Adipose tissue (tissue), 3 donors: ENCODE measurements around the gene MUL1. TPM values are rescaled to one million over a fixed set of nuclear protein-coding genes. Genes with fewer than 3 reads are reported as not detected.

Experiments used
- H3K27ac ChIP-seq: one replicate; pipeline ENCODE4 v1.5.1; 2013; ENCODE audit warnings: low read depth, low read length
- WGBS, 3 donors: extraction: QIAGEN DNeasy Blood & Tissue Kit; methylation state at CpG; one replicate each; pipeline ENCODE4 v1.1.7; 2013; 5-methylcytosine and 5-hydroxymethylcytosine counted together
- polyA plus RNA-seq, 3 donors: library from polyadenylated mRNA; stranded (reverse); fragments of 200-250 nt; gene quantifications; one replicate each; pipeline ENCODE4 v1.2.3, GENCODE V29; 2013
- donor health status: healthy with polysubstance abuse.
- donor health status: Bipolar disorder and iron deficiency.
- donor health status: healthy.

Gene MUL1
- polyA plus RNA-seq, 3 donors = 6.6 to 20.5 (median 20.2) TPM

DNA sequence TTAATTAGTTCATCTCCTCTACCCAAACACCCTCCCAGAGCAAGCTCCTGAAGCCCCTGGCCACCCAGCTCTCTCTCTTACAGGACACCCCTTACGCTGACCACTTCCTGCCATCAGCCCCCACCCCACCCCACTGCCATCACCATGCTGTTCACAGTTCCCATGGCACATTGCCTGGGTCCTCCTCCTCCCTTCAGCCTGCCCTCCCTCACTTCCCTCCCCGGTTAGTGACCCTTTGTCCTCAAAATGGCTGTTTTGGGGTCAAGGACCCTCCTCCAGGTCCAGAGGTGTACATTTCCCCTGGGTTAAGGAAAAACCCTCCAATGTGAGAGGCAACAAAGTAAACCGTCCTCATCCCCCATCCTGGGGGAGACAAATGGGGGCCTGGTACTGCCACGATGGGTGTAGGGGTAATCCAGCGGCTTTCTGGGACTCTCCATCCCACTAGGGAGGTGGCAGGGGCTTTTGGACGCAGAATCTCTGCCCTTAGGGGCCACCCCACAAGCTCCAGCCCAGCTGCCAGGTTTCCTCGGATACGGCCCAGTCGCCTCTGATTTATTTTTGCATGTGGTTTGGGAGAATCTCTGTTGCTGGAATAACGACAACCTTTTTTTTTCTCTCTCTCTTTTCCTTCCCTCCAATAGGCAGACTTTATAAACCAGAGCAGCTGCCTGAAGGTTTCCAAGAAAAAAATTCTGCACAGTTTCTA is 30.4 kb downstream of the MUL1 start:
- WGBS, 3 donors = 40 to 52% (median 43%) methylated on average over 10 of the region's 10 CpGs
- no peak overlapping the region for H3K27ac ChIP-seq

- 9 to 10% (median 10%) methylated on average over 32 to 33 of the region's 33 CpGs for WGBS, 3 donors
- no peak overlapping the region for H3K27ac ChIP-seq
Measured at GRCh38 chr1:20476265-20477038, 31.5 kb downstream of the MUL1 start.

- 61 to 63% (median 62%) methylated on average over 7 of the region's 7 CpGs for WGBS, 3 donors
- H3K27ac ChIP-seq = no peak overlapping the region
Measured at GRCh38 chr1:20474996-20475395, 33.0 kb downstream of the MUL1 start.

DNA sequence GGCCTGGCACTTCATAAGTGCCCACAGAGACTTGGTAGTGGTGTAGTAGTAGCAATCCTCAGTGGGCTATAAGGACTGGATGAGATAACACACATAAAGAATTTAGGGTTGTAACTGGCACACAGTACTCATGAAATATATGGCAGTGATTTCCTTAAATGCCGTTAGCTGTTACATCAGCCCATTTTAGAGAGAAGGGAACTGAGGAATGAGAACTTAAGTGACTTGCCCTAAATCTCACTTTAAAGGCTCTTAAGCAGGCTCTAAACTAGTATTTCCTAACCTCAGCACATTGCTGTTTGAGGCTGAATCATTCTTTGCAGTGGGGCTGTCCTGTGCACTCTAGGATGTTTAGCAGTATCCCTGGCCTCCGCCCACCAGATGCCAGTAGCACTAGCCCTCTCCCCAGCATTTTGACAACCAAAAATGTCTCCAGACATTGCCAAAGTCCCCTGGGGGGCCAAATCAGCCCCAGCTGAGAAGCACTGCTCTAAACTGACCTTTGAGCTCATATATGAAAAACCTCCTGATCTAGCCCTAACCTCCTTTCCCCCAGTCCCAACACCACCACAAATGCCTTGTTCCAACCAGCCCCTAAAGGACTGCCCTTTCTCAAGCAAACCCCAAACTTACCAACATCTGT is 33.5 kb downstream of the MUL1 start:
- 77 to 85% (median 82%) methylated on average over 2 of the region's 2 CpGs for WGBS, 3 donors
- no peak overlapping the region for H3K27ac ChIP-seq

DNA sequence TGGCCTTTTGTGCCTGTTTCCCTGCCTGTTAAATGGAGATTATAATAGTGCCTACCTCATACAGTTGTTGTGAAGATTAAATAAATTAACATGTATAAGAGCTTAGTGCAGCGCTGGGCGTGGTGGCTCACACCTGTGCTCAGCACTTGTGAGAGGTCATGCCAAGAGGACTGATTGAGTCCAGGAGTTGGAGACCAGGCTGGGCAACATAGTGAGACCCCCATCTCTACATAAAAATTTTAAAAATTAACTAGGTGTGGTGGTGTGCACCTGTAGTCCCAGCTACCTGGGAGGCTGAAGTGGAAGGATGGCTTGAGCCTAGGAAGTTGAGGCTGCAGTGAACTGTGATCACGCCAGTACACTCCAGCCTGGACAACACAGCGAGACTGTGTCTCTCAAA is 34.1 kb downstream of the MUL1 start:
- H3K27ac ChIP-seq = no peak overlapping the region
- WGBS, 3 donors = 87 to 90% (median 88%) methylated on average over 4 of the region's 4 CpGs

- no peak overlapping the region for H3K27ac ChIP-seq
- WGBS, 3 donors = 30 to 32% (median 30%) methylated on average over 28 of the region's 28 CpGs
Measured at GRCh38 chr1:20472860-20473711, 34.9 kb downstream of the MUL1 start.

DNA sequence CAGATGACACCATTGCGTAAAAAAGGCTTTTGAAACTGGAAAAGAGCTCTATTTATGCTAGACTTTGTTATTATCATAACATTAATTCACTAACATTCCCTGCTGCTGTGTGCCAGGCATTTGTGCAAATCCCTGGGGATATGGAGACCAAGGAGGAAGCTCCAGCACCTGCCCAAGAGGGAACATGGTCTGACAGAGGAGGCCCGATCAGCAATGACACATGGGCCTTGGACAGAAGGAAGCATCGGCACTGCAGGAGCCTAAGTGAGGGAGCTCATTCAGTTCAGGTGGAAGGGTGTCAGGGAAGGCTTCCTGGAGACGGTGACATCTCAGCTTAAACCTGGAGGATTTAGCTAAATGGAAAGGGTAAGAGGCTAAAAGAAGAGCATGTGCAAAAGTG is 35.8 kb downstream of the MUL1 start:
- WGBS, 3 donors = 90 to 95% (median 94%) methylated on average over 4 of the region's 4 CpGs
- no peak overlapping the region for H3K27ac ChIP-seq

DNA sequence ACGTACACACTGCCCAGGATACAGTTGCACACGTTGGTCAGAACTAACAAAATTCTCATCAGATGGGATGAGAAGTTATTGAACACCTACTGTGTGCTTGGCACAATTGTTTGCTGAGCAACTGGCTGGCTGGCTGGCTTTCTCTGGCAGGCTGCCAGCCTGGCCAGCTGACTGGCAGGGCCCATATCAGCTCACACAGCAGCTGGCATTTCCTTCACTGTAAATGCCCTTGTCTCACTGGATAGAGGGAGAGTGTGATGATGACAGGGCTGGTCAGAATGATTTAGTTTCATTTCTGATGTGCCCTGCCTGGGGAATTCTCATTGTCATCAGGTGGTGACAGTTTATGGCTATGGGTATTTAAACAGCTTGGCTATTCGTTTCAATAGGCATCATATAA is 37.8 kb downstream of the MUL1 start:
- 50 to 63% (median 52%) methylated on average over 3 of the region's 3 CpGs for WGBS, 3 donors
- H3K27ac ChIP-seq = no peak overlapping the region

DNA sequence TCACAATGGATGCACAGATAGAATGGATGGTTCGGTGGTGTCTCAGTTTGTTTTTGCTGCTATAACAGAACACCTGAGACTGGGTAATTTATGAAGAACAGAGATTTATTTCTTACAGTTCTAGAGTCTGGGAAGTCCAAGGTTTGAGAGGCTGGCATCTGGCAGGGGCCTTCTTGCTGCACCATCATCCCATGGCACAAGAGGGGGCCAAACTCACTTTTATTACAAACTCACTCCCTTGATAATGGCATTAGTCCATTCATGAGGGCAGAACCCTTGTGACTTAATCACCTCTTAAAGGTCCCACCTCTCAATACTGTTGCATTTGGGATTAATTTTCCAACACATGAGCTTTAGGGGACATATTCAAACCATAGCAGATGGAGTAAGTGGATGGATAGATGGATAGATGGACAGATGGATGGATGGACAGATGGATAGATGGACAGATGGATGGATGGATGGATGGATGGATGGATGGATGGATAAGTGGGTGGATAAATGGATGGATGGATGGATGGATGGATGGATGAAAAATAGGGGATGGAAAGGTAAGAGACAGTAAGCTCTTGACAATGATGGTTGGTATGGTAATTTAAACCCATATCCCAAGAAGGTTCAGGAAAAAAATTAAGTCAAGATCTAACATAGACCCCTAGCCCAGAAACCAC is 38.4 kb downstream of the MUL1 start:
- no peak overlapping the region for H3K27ac ChIP-seq
- 87 to 95% (median 88%) methylated on average over 1 of the region's 1 CpG for WGBS, 3 donors

GRCh38 chr1:20466273-20466672 is 41.7 kb downstream of the MUL1 start:
- WGBS, 3 donors = 58 to 68% (median 64%) methylated on average over 9 of the region's 9 CpGs
- no peak overlapping the region for H3K27ac ChIP-seq

- WGBS, 3 donors = 56 to 69% (median 63%) methylated on average over 5 of the region's 5 CpGs
Measured at GRCh38 chr1:20465187-20465586, 42.8 kb downstream of the MUL1 start.

DNA sequence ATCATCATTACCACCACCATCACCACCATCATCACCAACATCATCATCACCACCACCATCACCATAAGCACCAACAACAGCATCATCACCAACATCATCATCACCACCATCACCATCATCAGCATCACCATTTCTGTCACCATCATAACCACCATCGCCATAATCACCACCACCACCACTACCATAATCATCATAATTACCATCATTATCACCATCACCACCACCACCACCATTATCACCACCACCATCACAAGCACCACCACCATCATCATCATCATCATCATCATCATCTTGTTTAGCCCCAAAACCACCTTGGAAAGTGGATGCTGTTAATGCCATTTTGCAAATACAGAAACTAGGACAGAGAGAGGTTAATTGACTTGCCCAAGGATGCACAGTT is 44.4 kb downstream of the MUL1 start:
- WGBS, 3 donors = 74 to 87% (median 84%) methylated on average over 1 of the region's 1 CpG
- no peak overlapping the region for H3K27ac ChIP-seq

More at GRCh38 chr1:20465187-20465586, 42.8 kb downstream of the MUL1 start:
- H3K27ac ChIP-seq = no peak overlapping the region

GRCh38 chr1:20462397-20462796 is 45.6 kb downstream of the MUL1 start:
- 81 to 85% (median 82%) methylated on average over 3 of the region's 3 CpGs for WGBS, 3 donors
- H3K27ac ChIP-seq = no peak overlapping the region

- 86 to 100% (median 94%) methylated on average over 2 of the region's 2 CpGs for WGBS, 3 donors
- H3K27ac ChIP-seq = no peak overlapping the region
Measured at GRCh38 chr1:20458717-20459116, 49.2 kb downstream of the MUL1 start.

- 90 to 95% (median 93%) methylated on average over 4 of the region's 4 CpGs for WGBS, 3 donors
- H3K27ac ChIP-seq = no peak overlapping the region
Measured at GRCh38 chr1:20454004-20454403, 53.9 kb downstream of the MUL1 start.

GRCh38 chr1:20449735-20450311 is 58.1 kb downstream of the MUL1 start:
- H3K27ac ChIP-seq = no peak overlapping the region
- WGBS, 3 donors = 69 to 75% (median 74%) methylated on average over 4 of the region's 4 CpGs
